A673 (cell line): Measurements from ENCODE around the gene PKDREJ. TPM values are rescaled to one million over a fixed set of nuclear protein-coding genes. Genes with fewer than 3 reads are reported as not detected.

Experiments used
- BruUV-seq: library from RNA; stranded (reverse); fragments of 400-500 nt; replicated peaks from 2 replicates; lab custom pipeline; 2021; lab: Mats Ljungman, UMichigan
- CTCF ChIA-PET: fragments of 300-600 bp; sonication (Branson Sonifier 250); formaldehyde crosslinking; loops from one replicate; lab custom pipeline; 2022; ENCODE audit warnings: antibody characterized with exemption; lab: Charles Lee
- POLR2A ChIA-PET: fragments of 300-600 bp; sonication (Branson Sonifier 250); formaldehyde crosslinking; loops from one replicate; lab custom pipeline; 2022; ENCODE audit warnings: antibody characterized with exemption; ENCODE audit not compliant: low non-redundant PET; lab: Charles Lee
- DNase-seq: peaks from one replicate; pipeline ENCODE4 v3.0.0-alpha.2; 2015; ENCODE audit warnings: low spot score
- H3K27ac ChIP-seq: fragments of 200-600 bp; sonication (generic); 2 replicates; pipeline ENCODE4 v1.5.1; 2016; ENCODE audit warnings: mixed run types, low read depth, mild to moderate bottlenecking, mixed read lengths, antibody characterized with exemption, low read length; ENCODE audit not compliant: poor library complexity, severe bottlenecking
- H3K27me3 ChIP-seq: fragments of 200-600 bp; sonication (generic); replicated peaks from 2 replicates; pipeline ENCODE4 v1.6.1; 2017; ENCODE audit warnings: mixed run types, low read depth, mild to moderate bottlenecking, mixed read lengths, antibody characterized with exemption, low read length; ENCODE audit not compliant: insufficient read depth, poor library complexity
- H3K36me3 ChIP-seq: fragments of 200-600 bp; sonication (generic); 2 replicates; pipeline ENCODE4 v1.6.1; 2016; ENCODE audit warnings: mixed run types, mild to moderate bottlenecking, mixed read lengths, antibody characterized with exemption, low read length; ENCODE audit not compliant: insufficient read depth, poor library complexity, severe bottlenecking
- H3K4me1 ChIP-seq: fragments of 200-600 bp; sonication (generic); 2 replicates; pipeline ENCODE4 v1.6.1; 2017; ENCODE audit warnings: mixed run types, mild to moderate bottlenecking, mixed read lengths, antibody characterized with exemption, low read length; ENCODE audit not compliant: insufficient read depth, poor library complexity, severe bottlenecking
- H3K4me3 ChIP-seq: fragments of 200-600 bp; sonication (generic); 2 replicates; pipeline ENCODE4 v1.5.1; 2016; ENCODE audit warnings: low read depth, mixed run types, mild to moderate bottlenecking, mixed read lengths, low read length; ENCODE audit not compliant: poor library complexity, severe bottlenecking
- H3K9me3 ChIP-seq: fragments of 200-600 bp; sonication (generic); 2 replicates; pipeline ENCODE4 v1.6.1; 2016; ENCODE audit warnings: mixed run types, low read depth, mild to moderate bottlenecking, mixed read lengths, antibody characterized with exemption, low read length; ENCODE audit not compliant: poor library complexity, severe bottlenecking
- CTCF ChIP-seq: fragments of 300-800, 200-600 bp; sonication (generic); conservative IDR thresholded peaks from 2 replicates; pipeline ENCODE4 v1.5.1; 2017; ENCODE audit warnings: low read depth, mild to moderate bottlenecking, antibody characterized with exemption, low read length, moderate library complexity, mixed read lengths
- EZH2 ChIP-seq: fragments of 200-600 bp; sonication (generic); IDR thresholded peaks from 2 replicates; pipeline ENCODE4 v1.6.1; 2017; ENCODE audit warnings: borderline replicate concordance, low read depth, mild to moderate bottlenecking, mixed read lengths, antibody characterized with exemption, low read length; ENCODE audit not compliant: poor library complexity, severe bottlenecking
- intact Hi-C: fragments of 100-400 bp; cut with micrococcal nuclease; formaldehyde crosslinking; loops from one replicate; pipeline ENCODE4 v1.10.0; 2022; ENCODE audit not compliant: unreplicated experiment
- total RNA-seq: library from RNA; stranded (reverse); gene quantifications from 2 replicates; pipeline ENCODE4 v1.2.3, GENCODE V29; 2021

The PKDREJ gene
- total RNA-seq, 1 experiment from 2014 or later, result not detected

- ChIA-PET CTCF (no interaction called here), POLR2A (no interaction called here)
- Histone ChIP-seq H3K4me3 (no peak overlapping the region), H3K36me3 (no peaks in the 10 kb centered on the region), H3K4me1 (no peaks in the 10 kb centered on the region), H3K9me3 (peaks cover 11% of the 10 kb centered on the region), H3K27ac (no peak overlapping the region), H3K27me3 (no peaks in the 10 kb centered on the region)
- TF ChIP-seq CTCF (no peak), EZH2 (no peak)
- DNase-seq, result no peak
- intact Hi-C loops, result no loop called here
- no TSS peak for BruUV-seq
These were observed 53.9 kb downstream of the PKDREJ start for GRCh38 chr22:46209262-46209661.

Other genes starting within 250 kb of the PKDREJ start
- 2.0 and 4.0 TPM in 2 replicates for gene PPARA, start 112.8 kb downstream of the PKDREJ start, total RNA-seq
- 7.0 and 12.4 TPM in 2 replicates for gene CDPF1, start 13.1 kb downstream of the PKDREJ start, total RNA-seq
- gene TTC38, start 4.7 kb upstream of the PKDREJ start, total RNA-seq, result 11.4 and 16.2 TPM in 2 replicates
- 87.3 and 88.1 TPM in 2 replicates for gene GTSE1, start 33.5 kb upstream of the PKDREJ start, total RNA-seq
- gene TRMU, start 72.4 kb upstream of the PKDREJ start, total RNA-seq, result 83.0 and 90.1 TPM in 2 replicates